NCI-H146 (cell line): ENCODE results near the gene WDR6.

ENCODE experiments used
- DNase-seq: peaks from one replicate; lab custom pipeline; 2025; lab: John Stamatoyannopoulos, UW

WDR6 gene

GRCh38 chr3:49007068-49007770, at the start of gene WDR6:
Gene WDR6, plus strand, starts transcription at chr3:49007391. Its CDS starts 41 bp downstream, at chr3:49007432.
- peak; percentile 93 for DNase-seq

GRCh38 chr3:48960841-48961413, 46.3 kb upstream of the WDR6 start:
- no peak for DNase-seq

- no peak for DNase-seq
Observed at GRCh38 chr3:48962340-48962739, 44.9 kb upstream of the WDR6 start.

- DNase-seq: no peak
Observed at GRCh38 chr3:48962939-48963338, 44.3 kb upstream of the WDR6 start.

- no peak for DNase-seq
Observed at GRCh38 chr3:48963591-48963990, 43.6 kb upstream of the WDR6 start.

GRCh38 chr3:48966367-48966766, 40.8 kb upstream of the WDR6 start:
- DNase-seq: no peak

GRCh38 chr3:48966876-48967361, 40.3 kb upstream of the WDR6 start:
- no peak for DNase-seq

GRCh38 chr3:48970586-48970985, 36.6 kb upstream of the WDR6 start:
- no peak for DNase-seq

GRCh38 chr3:48974076-48974864, 32.9 kb upstream of the WDR6 start:
- DNase-seq: no peak

- DNase-seq: no peak
Observed at GRCh38 chr3:48979451-48979850, 27.7 kb upstream of the WDR6 start.

GRCh38 chr3:48980295-48980694, 26.9 kb upstream of the WDR6 start:
- DNase-seq: no peak

GRCh38 chr3:48982016-48982415, 25.2 kb upstream of the WDR6 start:
- DNase-seq: no peak

GRCh38 chr3:48982686-48983085, 24.5 kb upstream of the WDR6 start:
- no peak for DNase-seq

GRCh38 chr3:48983096-48983495, 24.1 kb upstream of the WDR6 start:
- no peak for DNase-seq

GRCh38 chr3:48984663-48985062, 22.5 kb upstream of the WDR6 start:
- DNase-seq: no peak

GRCh38 chr3:48985831-48986376, 21.3 kb upstream of the WDR6 start:
- DNase-seq: no peak

GRCh38 chr3:48989126-48989795, 17.9 kb upstream of the WDR6 start:
- DNase-seq: peak; percentile 25

- DNase-seq: peak; percentile 69
Observed at GRCh38 chr3:48989796-48990635, 17.2 kb upstream of the WDR6 start, which contains the start of gene P4HTM. Gene P4HTM, plus strand, starts transcription at chr3:48990241. Its CDS starts 16 bp downstream, at chr3:48990257.

- peak; percentile 23 for DNase-seq
Observed at GRCh38 chr3:48990636-48991469, 16.3 kb upstream of the WDR6 start.
